GM18870 (cell line): ENCODE measurements around the gene LTBR.

Experiments
- ATAC-seq: cut with Tn5 transposase; IDR thresholded peaks from one replicate; pipeline ENCODE4 v1.9.1; 2021; ENCODE audit warnings: moderate library complexity; ENCODE audit not compliant: unreplicated experiment

Gene LTBR

DNA sequence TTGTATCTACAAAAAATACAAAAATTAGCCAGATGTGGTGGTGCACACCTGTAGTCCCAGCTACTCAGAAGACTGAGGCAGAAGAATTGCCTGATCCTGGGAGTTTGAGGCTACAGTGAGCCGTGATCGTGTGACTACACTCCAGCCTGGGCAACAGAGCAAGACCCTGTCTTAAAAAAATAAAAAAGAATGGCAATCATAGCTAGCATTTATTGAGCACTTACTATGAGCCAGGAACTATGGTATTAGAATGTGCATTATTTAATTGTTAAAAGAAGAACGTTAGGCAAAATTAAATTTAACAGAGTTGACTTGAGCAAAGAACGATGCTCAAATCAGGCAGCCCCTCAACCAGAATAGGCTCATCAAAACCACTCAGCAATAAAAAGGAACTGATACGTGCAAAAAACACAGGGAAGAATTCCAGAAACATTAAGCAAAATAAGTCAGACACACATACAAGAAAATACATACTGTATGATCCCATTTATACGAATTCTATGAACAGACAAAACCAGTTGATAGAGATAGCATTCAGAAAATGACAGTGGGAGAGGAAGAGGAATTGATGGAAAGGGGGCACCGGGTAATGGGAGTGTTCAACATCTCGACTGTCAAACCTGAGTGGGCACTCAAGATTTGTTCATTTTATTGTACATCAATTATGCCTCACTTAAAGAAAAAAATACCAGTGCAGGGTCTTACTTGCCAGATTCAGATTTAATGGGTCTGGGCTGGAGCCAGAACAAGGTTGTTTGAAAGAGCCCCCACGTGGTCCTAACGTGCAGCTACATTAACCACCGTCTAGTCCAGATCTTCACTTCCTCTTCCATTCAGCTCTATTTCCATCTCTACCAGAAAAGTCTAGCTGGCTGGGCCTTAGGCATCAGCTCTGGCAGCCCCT lies 16.6 kb upstream of the LTBR start:
- no peak for ATAC-seq

DNA sequence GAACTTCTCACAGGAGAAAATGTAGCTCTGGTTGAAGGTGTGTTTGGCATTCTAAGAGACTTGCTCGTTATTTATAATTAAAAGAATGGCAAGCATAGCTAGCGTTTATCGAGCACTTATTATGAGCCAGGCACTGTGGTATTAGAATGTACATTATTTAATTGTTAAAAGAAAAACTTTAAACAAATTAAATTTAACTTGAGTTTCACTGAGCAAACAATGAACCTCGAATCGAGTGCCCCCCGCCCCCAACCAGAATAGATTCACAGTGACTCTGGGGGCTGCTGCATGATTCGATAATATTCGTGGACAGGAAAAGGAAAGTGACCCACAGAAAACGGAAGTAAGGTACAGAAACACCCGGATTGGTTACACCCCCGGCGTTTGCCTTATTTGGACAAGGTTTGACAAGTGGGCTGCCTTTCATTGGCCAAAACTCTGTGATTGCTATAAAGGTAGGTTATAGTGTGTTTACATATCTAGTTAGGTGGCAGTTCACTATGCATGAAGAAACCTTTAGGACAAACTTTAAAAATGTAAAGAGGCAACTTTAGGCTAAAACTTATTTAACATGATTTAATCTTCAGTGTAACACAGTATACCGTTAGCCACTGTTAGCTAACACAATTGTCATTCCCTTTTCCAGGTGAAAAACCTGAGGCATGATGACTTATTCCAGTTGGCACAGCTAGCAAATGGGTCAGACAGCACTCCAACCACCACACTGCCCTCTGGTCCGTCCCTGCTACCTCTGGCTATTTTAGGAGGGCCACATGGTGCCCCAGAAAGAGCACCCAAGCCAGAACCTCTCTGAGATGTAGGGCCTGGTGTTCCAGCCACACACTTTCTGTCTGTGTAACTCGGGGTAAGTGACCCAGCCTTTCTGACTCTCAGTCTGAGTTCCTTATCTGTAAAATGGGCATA lies 15.7 kb upstream of the LTBR start:
- no peak for ATAC-seq

DNA sequence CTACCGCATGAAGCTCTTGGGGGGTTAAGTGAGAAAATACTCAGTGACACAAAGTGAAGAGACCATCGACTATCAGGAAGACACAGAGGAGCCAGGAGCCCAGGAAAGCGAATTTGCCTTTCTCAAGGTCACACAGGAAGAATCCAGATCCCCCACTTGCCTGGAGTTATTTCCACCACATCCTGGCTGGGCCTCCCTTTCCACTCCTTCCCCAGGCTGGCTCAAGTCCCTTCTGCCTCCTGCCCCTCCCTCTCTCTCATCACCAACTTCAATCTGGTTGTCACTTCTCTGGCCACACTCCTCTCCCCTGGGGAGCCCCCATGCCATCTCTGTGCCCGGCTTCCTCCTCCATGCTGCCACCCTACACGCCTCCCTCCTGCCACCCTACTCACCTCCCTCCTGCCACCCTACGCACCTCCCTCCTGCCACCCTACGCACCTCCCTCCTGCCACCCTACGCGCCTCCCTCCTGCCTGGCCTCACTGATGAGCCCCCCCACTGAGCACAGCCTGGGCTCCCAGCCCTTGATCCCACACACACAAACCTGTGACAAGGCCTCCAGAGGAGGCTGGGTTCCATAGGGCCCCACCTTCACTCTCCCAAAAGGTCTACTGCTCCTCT lies 14.9 kb upstream of the LTBR start:
- ATAC-seq, result no peak

DNA sequence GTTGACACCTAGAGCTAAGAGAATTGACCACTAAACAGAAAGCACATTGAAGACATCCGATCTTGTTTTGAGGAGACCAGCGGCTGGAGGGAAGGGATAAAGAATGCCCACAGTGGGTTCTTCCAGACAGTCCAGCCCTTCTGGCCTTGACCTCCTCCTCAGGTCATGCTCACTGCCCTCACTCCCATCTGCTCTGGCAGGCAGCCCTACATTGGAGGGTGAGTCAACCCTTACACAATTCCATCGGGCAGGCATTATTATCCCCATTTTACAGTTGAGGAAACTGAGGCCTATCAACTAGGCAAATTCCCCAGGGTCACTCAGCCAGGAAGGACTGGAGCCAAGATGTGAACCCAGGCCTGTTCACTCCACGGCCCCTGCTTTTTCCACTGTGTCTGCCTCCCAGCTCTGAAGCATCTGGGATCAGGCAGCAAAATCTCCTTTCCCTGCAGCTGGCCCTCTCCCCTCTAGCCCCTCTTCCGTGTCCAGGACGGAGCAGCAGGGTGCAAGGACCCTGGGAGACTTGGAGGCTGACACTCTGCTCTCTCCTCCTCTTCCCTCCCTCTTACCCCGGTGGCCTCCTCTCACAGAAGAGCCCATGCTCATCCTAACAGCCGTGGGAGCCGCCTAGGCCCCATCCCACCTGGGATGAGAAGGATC lies 13.9 kb upstream of the LTBR start:
- no peak for ATAC-seq

DNA sequence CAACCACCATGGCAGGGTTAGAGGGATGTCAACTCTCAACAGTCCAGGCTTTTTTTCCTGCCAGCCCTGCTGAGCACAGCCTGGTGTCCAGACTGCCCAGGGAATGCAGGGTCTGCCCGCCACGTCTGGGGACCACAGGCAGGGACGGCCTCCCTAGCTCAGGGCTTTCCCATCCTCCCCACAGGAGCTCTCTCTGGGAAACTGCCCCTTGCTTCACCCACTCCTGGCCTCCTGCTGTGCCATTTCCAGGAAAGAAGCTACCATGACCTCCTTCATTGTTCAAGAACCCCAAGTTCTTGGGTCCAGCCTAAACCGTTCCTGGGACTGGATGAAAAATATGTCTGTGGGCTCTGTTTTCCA lies 13.4 kb upstream of the LTBR start:
- ATAC-seq, result no peak

DNA sequence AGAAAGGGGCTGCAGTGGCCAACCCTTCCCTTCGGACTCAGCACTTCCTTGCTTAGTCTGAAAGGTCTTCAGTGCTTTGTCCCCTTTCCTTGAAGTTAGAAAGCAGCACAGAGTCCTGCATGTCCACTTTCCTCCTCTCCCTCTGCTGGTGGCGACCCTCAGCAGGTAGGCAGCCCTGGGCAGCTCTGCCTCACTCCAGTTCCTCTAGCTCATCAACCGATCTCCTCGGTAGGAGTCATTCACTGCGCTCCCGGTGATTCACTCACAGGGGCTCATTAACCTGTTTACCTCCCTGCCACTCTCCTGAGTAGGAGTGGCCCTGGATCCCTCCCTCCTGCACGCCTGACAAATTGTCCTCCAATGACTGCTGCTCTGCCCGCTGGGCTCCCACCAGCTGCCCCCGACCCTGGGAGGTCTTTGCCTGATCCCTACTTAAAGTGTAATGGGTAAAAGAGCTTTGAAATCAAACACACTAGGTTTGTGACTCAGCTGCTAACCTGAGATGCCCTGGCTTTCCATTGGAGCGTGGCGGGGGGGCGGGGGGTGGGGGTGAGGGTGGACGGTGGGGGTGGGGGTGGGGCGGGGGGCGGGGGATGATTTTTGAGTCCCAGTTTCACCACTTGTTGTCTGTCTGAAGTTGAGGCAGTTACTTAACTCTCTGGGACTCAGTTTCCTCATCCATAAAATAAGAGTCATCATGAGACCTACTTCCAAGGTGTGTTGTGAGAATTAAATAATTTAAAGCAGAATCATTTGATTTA lies 12.8 kb upstream of the LTBR start:
- ATAC-seq, result no peak

GRCh38 chr12:6372403-6373003 lies 11.5 kb upstream of the LTBR start:
- no peak for ATAC-seq

- no peak for ATAC-seq
Observed at GRCh38 chr12:6373022-6373787, 10.8 kb upstream of the LTBR start.

GRCh38 chr12:6374028-6374785 lies 9.8 kb upstream of the LTBR start:
- no peak for ATAC-seq

- ATAC-seq, result no peak
Observed at GRCh38 chr12:6374786-6375160, 9.2 kb upstream of the LTBR start.

- no peak for ATAC-seq
Observed at GRCh38 chr12:6375269-6376078, 8.5 kb upstream of the LTBR start, which contains the start of gene SCNN1A. SCNN1A (minus strand) TSS chr12:6375563; CDS start chr12:6374783, 780 bp downstream.

GRCh38 chr12:6376079-6376869 lies 7.7 kb upstream of the LTBR start:
- no peak for ATAC-seq

GRCh38 chr12:6376870-6377666 lies 6.9 kb upstream of the LTBR start:
- no peak for ATAC-seq

GRCh38 chr12:6377667-6377994 lies 6.3 kb upstream of the LTBR start:
- no peak for ATAC-seq

DNA sequence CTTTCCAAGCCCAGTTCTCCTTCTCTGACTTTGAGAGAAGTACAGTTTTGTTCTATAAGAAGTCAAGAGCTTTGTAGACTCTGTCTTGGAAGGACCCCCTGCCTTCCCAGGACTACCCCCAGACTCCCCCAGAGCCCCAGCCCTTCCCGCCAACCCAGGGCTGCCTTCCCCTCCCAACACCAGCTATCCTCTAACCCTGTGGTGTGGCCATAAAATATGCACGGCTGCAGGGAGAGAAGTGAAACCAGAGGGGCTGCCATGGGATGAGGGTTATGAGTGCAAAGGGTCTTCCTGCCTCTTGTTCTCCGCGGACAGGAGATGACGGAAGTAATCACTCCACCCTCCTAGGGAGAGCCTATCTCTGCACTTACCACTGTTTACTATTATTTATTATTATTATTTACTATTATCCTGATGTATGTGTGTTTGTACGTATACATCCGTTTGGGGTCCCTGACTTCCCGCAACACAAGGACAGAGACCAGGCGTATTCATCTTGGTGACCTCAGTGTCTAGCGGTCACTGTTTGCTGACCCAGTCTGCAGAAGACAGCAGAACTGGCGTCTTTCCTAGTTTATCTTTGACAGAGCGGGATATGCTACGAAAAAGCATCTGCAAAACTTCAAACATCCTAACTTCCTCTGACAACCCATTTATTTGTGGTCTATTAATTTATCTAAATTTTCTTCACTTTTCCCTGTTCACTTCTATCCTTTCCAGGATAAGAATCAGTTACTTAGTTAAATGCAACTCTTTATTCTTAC lies 5.1 kb upstream of the LTBR start:
- no peak for ATAC-seq
